Liver (tissue), 9 donors: Measurements from ENCODE around the gene RAB4B. TPM values are rescaled to one million over a fixed set of nuclear protein-coding genes. Genes with fewer than 3 reads are reported as not detected.

Experiments
- DNase-seq: peaks from one replicate; pipeline ENCODE4 v3.0.0-alpha.2; 2017; ENCODE audit warnings: low spot score
- H3K27ac ChIP-seq, 2 donors: one replicate each; pipeline ENCODE4 v1.7.0; 2013; ENCODE audit warnings: inconsistent platforms in 2 of 2, low read length in 2 of 2, control low read depth in 1 of 2, low read depth in 1 of 2, mild to moderate bottlenecking in 1 of 2
- H3K27me3 ChIP-seq, 4 donors: one replicate each; pipeline versions ENCODE4 v1.6.1 to v1.7.0; 2013; ENCODE audit warnings: low read length in 3 of 4, inconsistent platforms in 1 of 4, mild to moderate bottlenecking in 1 of 4, moderate library complexity in 1 of 4; ENCODE audit not compliant: control insufficient read depth in 4 of 4, insufficient read depth in 4 of 4
- H3K36me3 ChIP-seq, 4 donors: one replicate each; pipeline versions ENCODE4 v1.6.1 to v1.7.0; 2013; ENCODE audit warnings: low read length in 3 of 4, mild to moderate bottlenecking in 3 of 4, low read depth in 1 of 4, moderate library complexity in 1 of 4; ENCODE audit not compliant: control insufficient read depth in 4 of 4, insufficient read depth in 3 of 4
- H3K4me1 ChIP-seq, 4 donors: one replicate each; pipeline versions ENCODE4 v1.6.1 to v1.7.0; 2013; ENCODE audit warnings: low read length in 3 of 4, mild to moderate bottlenecking in 3 of 4, moderate library complexity in 1 of 4; ENCODE audit not compliant: control insufficient read depth in 4 of 4, insufficient read depth in 4 of 4
- H3K4me3 ChIP-seq, 3 donors: one replicate each; pipeline versions ENCODE4 v1.6.1 to v1.7.0; 2013; ENCODE audit warnings: low read length in 3 of 3, control low read depth in 1 of 3, low read depth in 1 of 3, mild to moderate bottlenecking in 1 of 3
- H3K9ac ChIP-seq, 2 donors: one replicate each; pipeline ENCODE4 v1.7.0; 2013; ENCODE audit warnings: low read length in 2 of 2, mild to moderate bottlenecking in 2 of 2, moderate library complexity in 2 of 2, control low read depth in 1 of 2, low read depth in 1 of 2
- H3K9me3 ChIP-seq, 4 donors: one replicate each; pipeline versions ENCODE4 v1.6.1 to v1.7.0; 2013; ENCODE audit warnings: low read length in 3 of 4; ENCODE audit not compliant: control insufficient read depth in 4 of 4
- ATF3 ChIP-seq: IDR thresholded peaks from 2 replicates; pipeline ENCODE4 v1.6.1; 2016; ENCODE audit warnings: antibody characterized with exemption
- CTCF ChIP-seq: fragments of 150-350 bp; IDR thresholded peaks from 2 replicates; pipeline ENCODE4 v1.5.1; 2017; ENCODE audit warnings: improper control_type of control experiment, low read depth, low read length; ENCODE audit not compliant: missing input control
- EGR1 ChIP-seq, 2 donors: IDR thresholded peaks; 2 replicates each; pipeline ENCODE4 v1.6.1; 2016 to 2018; ENCODE audit warnings: antibody characterized with exemption in 2 of 2, low read depth in 2 of 2
- FOXA1 ChIP-seq: IDR thresholded peaks from 2 replicates; pipeline ENCODE4 v1.6.1; 2016; ENCODE audit warnings: antibody characterized with exemption
- FOXA2 ChIP-seq: IDR thresholded peaks from 2 replicates; pipeline ENCODE4 v1.6.1; 2016; ENCODE audit warnings: antibody characterized with exemption
- GABPA ChIP-seq, 2 donors: IDR thresholded peaks in 1 of 2; conservative IDR thresholded peaks in 1 of 2; 2 replicates each; pipeline ENCODE4 v1.6.1; 2016; ENCODE audit warnings: antibody characterized with exemption in 2 of 2, mild to moderate bottlenecking in 1 of 2, moderate library complexity in 1 of 2
- HNF4A ChIP-seq, 2 donors: conservative IDR thresholded peaks; 2 replicates each; pipeline ENCODE4 v1.6.1; 2016; ENCODE audit warnings: antibody characterized with exemption in 2 of 2, mild to moderate bottlenecking in 2 of 2
- HNF4G ChIP-seq: IDR thresholded peaks from 2 replicates; pipeline ENCODE4 v1.6.1; 2016; ENCODE audit warnings: antibody characterized with exemption
- JUND ChIP-seq, 2 donors: IDR thresholded peaks; 2 replicates each; pipeline ENCODE4 v1.6.1; 2016; ENCODE audit warnings: antibody characterized with exemption in 2 of 2
- MAX ChIP-seq: IDR thresholded peaks from 2 replicates; pipeline ENCODE4 v1.6.1; 2016; ENCODE audit warnings: antibody characterized with exemption
- NR2F2 ChIP-seq: IDR thresholded peaks from 2 replicates; pipeline ENCODE4 v1.6.1; 2016; ENCODE audit warnings: antibody characterized with exemption
- REST ChIP-seq: IDR thresholded peaks from 2 replicates; pipeline ENCODE4 v1.6.1; 2016; ENCODE audit warnings: antibody characterized with exemption, mild to moderate bottlenecking
- RXRA ChIP-seq, 2 donors: IDR thresholded peaks; 2 replicates each; pipeline ENCODE4 v1.6.1; 2017 to 2018; ENCODE audit warnings: antibody characterized with exemption in 2 of 2, mild to moderate bottlenecking in 1 of 2
- SP1 ChIP-seq: IDR thresholded peaks from 2 replicates; pipeline ENCODE4 v1.6.1; 2018; ENCODE audit warnings: antibody characterized with exemption, mild to moderate bottlenecking
- TAF1 ChIP-seq: conservative IDR thresholded peaks from 2 replicates; pipeline ENCODE4 v1.6.1; 2016; ENCODE audit warnings: antibody characterized with exemption, mild to moderate bottlenecking
- ZBTB33 ChIP-seq: IDR thresholded peaks from 2 replicates; pipeline ENCODE4 v1.6.1; 2016; ENCODE audit warnings: antibody characterized with exemption
- WGBS: extraction: QIAGEN DNeasy Blood & Tissue Kit; methylation state at CpG from one replicate; pipeline ENCODE4 v1.1.7; 2013; 5-methylcytosine and 5-hydroxymethylcytosine counted together
- polyA plus RNA-seq, 2 donors: library from polyadenylated mRNA; stranded (reverse) in 1 of 2; unstranded in 1 of 2; fragments of 200-250 nt in 1 of 2; fragments of >200 nt in 1 of 2; fragmentation: Nextera tagmentation in 1 of 2; extraction: Ambion mirVana in 1 of 2; gene quantifications; one replicate each; pipeline versions ENCODE4 v1.2.1 to v1.2.3, GENCODE V29; 2013 to 2015
- total RNA-seq, 2 donors: library from RNA; depleted of rRNA; stranded (reverse); fragments of >200 nt; gene quantifications; one replicate each; pipeline ENCODE4 v1.2.3, GENCODE V29; 2014
- donor health status: healthy.
- donor health status: healthy.
- donor health status: healthy.
- donor health status: healthy.
- donor health status: healthy.

RAB4B gene
- total and polyA plus RNA-seq, 4 donors = 5.5 to 16.9 (median 12.9) TPM

GRCh38 chr19:40747536-40747935 lies 30.5 kb upstream of the RAB4B start:
- H3K9me3 ChIP-seq = no peaks in the 10 kb centered on the region
- WGBS = 98% methylated on average over 7 of the region's 7 CpGs
- H3K36me3 ChIP-seq = no peaks in the 10 kb centered on the region
- peaks cover 3 to 18% (median 13%) of the 10 kb centered on the region in 4 donors for H3K4me1 ChIP-seq
- no peaks in the 10 kb centered on the region for H3K27me3 ChIP-seq
- TF ChIP-seq REST (no peak), ATF3 (no peak), HNF4G (no peak), JUND (IDR thresholded peaks at IDR 0.05) (no peak), CTCF (no peak), MAX (no peak), ZBTB33 (no peak), HNF4A (conservative IDR thresholded peaks at IDR 0.05) (no peak), RXRA (IDR thresholded peaks at IDR 0.05) (no peak), GABPA (IDR thresholded peaks at IDR 0.05 in 1 of 2, conservative IDR thresholded peaks at IDR 0.05 in 1 of 2) (no peak), FOXA2 (no peak), NR2F2 (no peak), FOXA1 (no peak), SP1 (no peak), TAF1 (no peak), EGR1 (IDR thresholded peaks at IDR 0.05; ENCODE audit: low read depth in 2 of 2) (no peak)
- H3K27ac ChIP-seq = no peak overlapping the region
- no peak overlapping the region for H3K9ac ChIP-seq
- DNase-seq = no peak
- H3K4me3 ChIP-seq = no peak overlapping the region
